ENCODE results near the gene FXYD4.

GRCh38 chr10:43424416-43424815, 53.0 kb downstream of the FXYD4 start:
- no peak for TF ChIP-seq EP300 (IDR thresholded peaks at IDR 0.05; ENCODE audit: low read depth)
- no peak for TF ChIP-seq POLR2AphosphoS5 (IDR thresholded peaks at IDR 0.05)
- TF ChIP-seq, protein P1, sequence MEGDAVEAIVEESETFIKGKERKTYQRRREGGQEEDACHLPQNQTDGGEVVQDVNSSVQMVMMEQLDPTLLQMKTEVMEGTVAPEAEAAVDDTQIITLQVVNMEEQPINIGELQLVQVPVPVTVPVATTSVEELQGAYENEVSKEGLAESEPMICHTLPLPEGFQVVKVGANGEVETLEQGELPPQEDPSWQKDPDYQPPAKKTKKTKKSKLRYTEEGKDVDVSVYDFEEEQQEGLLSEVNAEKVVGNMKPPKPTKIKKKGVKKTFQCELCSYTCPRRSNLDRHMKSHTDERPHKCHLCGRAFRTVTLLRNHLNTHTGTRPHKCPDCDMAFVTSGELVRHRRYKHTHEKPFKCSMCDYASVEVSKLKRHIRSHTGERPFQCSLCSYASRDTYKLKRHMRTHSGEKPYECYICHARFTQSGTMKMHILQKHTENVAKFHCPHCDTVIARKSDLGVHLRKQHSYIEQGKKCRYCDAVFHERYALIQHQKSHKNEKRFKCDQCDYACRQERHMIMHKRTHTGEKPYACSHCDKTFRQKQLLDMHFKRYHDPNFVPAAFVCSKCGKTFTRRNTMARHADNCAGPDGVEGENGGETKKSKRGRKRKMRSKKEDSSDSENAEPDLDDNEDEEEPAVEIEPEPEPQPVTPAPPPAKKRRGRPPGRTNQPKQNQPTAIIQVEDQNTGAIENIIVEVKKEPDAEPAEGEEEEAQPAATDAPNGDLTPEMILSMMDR (IDR thresholded peaks at IDR 0.05): no peak
- no peak for TF ChIP-seq POLR2A (IDR thresholded peaks at IDR 0.05)

All from transverse colon (tissue), 4 donors.